Natural killer cell (primary cell): ENCODE data around the gene VMO1. TPM values are rescaled to one million over a fixed set of nuclear protein-coding genes. Genes with fewer than 3 reads are reported as not detected.

ENCODE experiments used
- ATAC-seq, 3 donors: fragments of 150-1000 bp in 2 of 3; fragments of 200-7000 bp in 1 of 3; cut with Tn5 transposase; 1 replicate in 1 of 3; 2 replicates in 2 of 3; pipeline ENCODE4 v1.10.0; 2021; ENCODE audit warnings: mild to moderate bottlenecking in 2 of 3, moderate library complexity in 2 of 3
- DNase-seq, 2 donors: peaks; one replicate each; pipeline versions ENCODE4 v3.0.0 to v3.0.0-alpha.2; 2013 to 2021; ENCODE audit warnings: mixed read lengths in 1 of 2
- H3K27ac ChIP-seq: one replicate; pipeline ENCODE4 v1.5.1; 2013; ENCODE audit warnings: mild to moderate bottlenecking, low read length
- H3K27me3 ChIP-seq: one replicate; pipeline ENCODE4 v1.6.1; 2013; ENCODE audit warnings: low read length; ENCODE audit not compliant: control insufficient read depth, insufficient read depth
- H3K36me3 ChIP-seq: one replicate; pipeline ENCODE4 v1.6.1; 2013; ENCODE audit warnings: low read length; ENCODE audit not compliant: control insufficient read depth, insufficient read depth
- H3K4me1 ChIP-seq: one replicate; pipeline ENCODE4 v1.6.1; 2013; ENCODE audit warnings: low read length; ENCODE audit not compliant: control insufficient read depth, insufficient read depth
- H3K4me3 ChIP-seq: one replicate; pipeline ENCODE4 v1.5.1; 2013; ENCODE audit warnings: low read length
- H3K9me3 ChIP-seq: one replicate; pipeline ENCODE4 v1.6.1; 2013; ENCODE audit warnings: low read length; ENCODE audit not compliant: control insufficient read depth, insufficient read depth
- H3K27ac Mint-ChIP-seq, 2 donors: one replicate each; pipeline ENCODE4 v1.8.0; 2022; ENCODE audit warnings: mild to moderate bottlenecking in 2 of 2, mixed read lengths in 2 of 2, moderate library complexity in 1 of 2
- H3K27me3 Mint-ChIP-seq, 2 donors: one replicate each; pipeline ENCODE4 v1.8.0; 2022; ENCODE audit warnings: low read depth in 2 of 2, mixed read lengths in 2 of 2
- H3K36me3 Mint-ChIP-seq: one replicate; pipeline ENCODE4 v1.8.0; 2022; ENCODE audit warnings: mixed read lengths
- H3K4me1 Mint-ChIP-seq, 2 donors: one replicate each; pipeline ENCODE4 v1.8.0; 2022; ENCODE audit warnings: mixed read lengths in 2 of 2
- H3K4me3 Mint-ChIP-seq: one replicate; pipeline ENCODE4 v1.8.0; 2022; ENCODE audit warnings: mild to moderate bottlenecking, moderate library complexity, mixed read lengths
- H3K9me3 Mint-ChIP-seq, 2 donors: one replicate each; pipeline ENCODE4 v1.8.0; 2022; ENCODE audit warnings: mixed read lengths in 2 of 2
- CTCF ChIP-seq: fragments of 200-600 bp; IDR thresholded peaks from one replicate; pipeline ENCODE4 v1.8.0; 2022; ENCODE audit warnings: antibody characterized with exemption
- WGBS: methylation state at CpG from one replicate; pipeline ENCODE4 v1.1.7; 2013; ENCODE audit warnings: missing lambda C conversion rate; ENCODE audit not compliant: insufficient coverage; 5-methylcytosine and 5-hydroxymethylcytosine counted together
- intact Hi-C: fragments of 100-400 bp; cut with micrococcal nuclease; formaldehyde crosslinking; loops from one replicate; pipeline ENCODE4 v1.14.2; 2022
- total RNA-seq, 4 donors: library from RNA; stranded (reverse); fragments of 120-200 nt in 1 of 4; gene quantifications; one replicate each; pipeline versions ENCODE4 v1.2.3 to v1.2.4, GENCODE V29; 2013 to 2022

The VMO1 gene
- total RNA-seq, 3 donors from 2014 or later (not counting 1 experiment from before 2014, with no cell fraction given), result 1.2 to 4.8 (median 1.3) TPM

DNA sequence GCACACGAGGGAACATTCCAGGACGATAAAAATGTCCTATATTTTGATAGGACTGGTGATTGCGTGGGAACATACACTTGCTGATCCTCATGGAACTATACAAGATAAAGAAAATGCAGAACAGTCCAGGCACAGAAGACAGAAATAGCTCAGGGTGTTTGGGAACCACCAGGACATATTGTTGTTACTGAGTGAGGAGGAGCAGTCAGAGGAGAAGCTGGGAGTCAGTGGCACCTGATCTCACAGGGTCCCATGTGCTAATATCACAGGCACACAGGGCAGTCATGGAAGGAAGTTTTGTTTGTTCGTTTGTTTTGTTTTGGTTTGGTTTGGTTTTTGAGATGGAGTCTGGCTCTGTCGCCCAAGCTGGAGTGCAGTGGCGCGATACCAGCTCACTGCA lies 26.5 kb upstream of the VMO1 start:
- Histone ChIP-seq H3K27me3 (no peaks in the 10 kb centered on the region), H3K4me3 (no peak overlapping the region), H3K9me3 (no peaks in the 10 kb centered on the region), H3K36me3 (no peaks in the 10 kb centered on the region), H3K4me1 (peaks cover 4% of the 10 kb centered on the region), H3K27ac (no peak overlapping the region)
- H3K4me1 Mint-ChIP-seq, result peaks cover 0 to 6% of the 10 kb centered on the region in 2 donors
- TF ChIP-seq CTCF, result no peak
- ATAC-seq (no peak), DNase-seq (no peak)
- intact Hi-C loops, result no loop called here
- 92% methylated on average over 7 of the region's 7 CpGs for WGBS
- H3K4me3 Mint-ChIP-seq, result no peak overlapping the region
- H3K36me3 Mint-ChIP-seq, result no peaks in the 10 kb centered on the region
- no peak overlapping the region for H3K27ac Mint-ChIP-seq
- H3K9me3 Mint-ChIP-seq, result no peaks in the 10 kb centered on the region
- H3K27me3 Mint-ChIP-seq, result no peaks in the 10 kb centered on the region

- WGBS, result 90% methylated on average over 11 of the region's 12 CpGs
- ATAC-seq (no peak), DNase-seq (no peak)
- Mint-ChIP-seq H3K36me3 (no peaks in the 10 kb centered on the region), H3K27me3 (no peaks in the 10 kb centered on the region), H3K4me3 (no peak overlapping the region), H3K27ac (no peak overlapping the region), H3K9me3 (no peaks in the 10 kb centered on the region), H3K4me1 (peaks cover under 1 to 6% of the 10 kb centered on the region in 2 donors)
- TF ChIP-seq CTCF, result no peak
- Histone ChIP-seq H3K27me3 (no peaks in the 10 kb centered on the region), H3K27ac (no peak overlapping the region), H3K9me3 (no peaks in the 10 kb centered on the region), H3K36me3 (no peaks in the 10 kb centered on the region), H3K4me3 (no peak overlapping the region), H3K4me1 (peaks cover 8% of the 10 kb centered on the region)
- intact Hi-C loops, result no loop called here
These were observed 25.3 kb upstream of the VMO1 start for GRCh38 chr17:4811471-4811870.

DNA sequence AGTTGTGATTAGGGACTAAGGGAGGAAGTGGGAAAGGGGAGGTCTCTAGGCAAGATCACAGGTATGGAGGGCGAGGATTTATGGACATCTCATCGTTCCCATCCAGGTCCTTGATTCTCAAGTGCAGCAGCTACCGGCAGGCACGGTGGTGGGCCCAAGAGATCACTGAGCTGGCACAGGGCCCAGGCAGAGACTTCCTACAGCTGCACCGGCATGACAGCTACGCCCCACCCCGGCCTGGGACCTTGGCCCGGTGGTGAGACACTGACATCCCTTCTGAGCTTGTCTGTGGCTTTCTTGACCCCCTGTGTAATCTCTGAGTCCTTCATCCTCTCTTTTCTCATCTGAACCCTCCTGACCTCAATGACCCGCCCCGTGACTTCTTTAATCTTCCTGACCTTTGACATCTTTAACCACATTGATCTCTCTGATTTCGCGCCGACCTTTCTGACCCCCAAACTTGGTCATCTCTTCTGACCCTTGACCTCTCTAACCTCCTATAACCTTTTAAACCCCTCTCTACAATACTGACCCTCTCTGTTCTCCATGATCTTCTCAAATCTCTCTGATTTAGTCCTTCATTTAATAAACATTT lies 24.6 kb upstream of the VMO1 start:
- no peak for ATAC-seq
- no peak for DNase-seq

More for the DNA sequence above, 24.6 kb upstream of the VMO1 start:
- Histone ChIP-seq H3K36me3 (no peaks in the 10 kb centered on the region), H3K27me3 (no peaks in the 10 kb centered on the region), H3K4me1 (peaks cover 10% of the 10 kb centered on the region), H3K27ac (no peak overlapping the region), H3K9me3 (no peaks in the 10 kb centered on the region), H3K4me3 (no peak overlapping the region)
- Mint-ChIP-seq H3K36me3 (no peaks in the 10 kb centered on the region), H3K9me3 (no peaks in the 10 kb centered on the region), H3K4me3 (peak overlapping the region; percentile 37), H3K27me3 (no peaks in the 10 kb centered on the region), H3K4me1 (peaks cover 5 to 6% of the 10 kb centered on the region in 2 donors), H3K27ac (no peak overlapping the region)
- WGBS, result 68% methylated on average over 13 of the region's 13 CpGs
- intact Hi-C loops, result no loop called here
- TF ChIP-seq CTCF, result no peak
